Measurements from ENCODE around the gene PPP1R16B.

DNA sequence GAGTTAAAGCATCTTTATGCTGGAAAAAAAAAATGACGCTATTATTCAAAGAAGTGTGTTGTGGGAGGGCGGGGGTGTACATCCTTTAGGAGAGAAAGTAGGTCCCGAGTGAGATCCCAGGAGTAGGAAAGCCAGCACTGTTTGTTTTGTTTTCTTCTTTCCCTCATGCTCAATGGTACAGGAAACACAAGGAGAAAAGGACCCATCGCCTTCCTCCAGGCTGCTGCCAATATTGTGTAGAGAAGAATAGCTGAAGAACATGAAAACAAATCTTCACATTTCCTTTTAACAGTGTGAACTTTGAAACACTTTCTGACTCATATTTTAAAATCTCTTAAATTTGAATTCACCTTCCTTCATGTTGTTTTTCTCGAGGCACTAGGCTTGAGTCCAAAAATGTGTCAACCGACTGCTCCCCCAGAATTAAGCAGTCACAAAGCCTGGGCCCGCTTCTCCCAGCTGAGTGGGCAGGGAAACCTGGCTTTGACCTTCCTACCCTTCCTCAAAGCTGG, 22.3 kb downstream of the PPP1R16B start:
- TF ChIP-seq POLR2AphosphoS5 (IDR thresholded peaks at IDR 0.05; ENCODE audit: borderline replicate concordance, low read depth, low read length) (no peak), EZH2 (IDR thresholded peaks at IDR 0.05) (no peak)

All from SK-N-MC (cell line).